ENCODE results near the gene TANGO6.
A peak's percentile ranks its signal among the peaks of the same experiment; 100 is the strongest.

Gene TANGO6

GRCh38 chr16:68900009-68900408 lies 56.7 kb downstream of the TANGO6 start:
- Histone ChIP-seq H2AFZ (no peak overlapping the region), H3K4me2 (ENCODE audit: low read length) (no peak overlapping the region), H3K9ac (no peak overlapping the region), H3K27me3 (ENCODE audit: control insufficient read depth, insufficient read depth, low read length) (no peaks in the 10 kb centered on the region), H3K36me3 (ENCODE audit: control insufficient read depth, insufficient read depth, low read length) (no peaks in the 10 kb centered on the region), H3K79me2 (no peaks in the 10 kb centered on the region), H3K4me3 (ENCODE audit: low read depth, low read length) (no peak overlapping the region), H3K4me1 (peaks cover 9% of the 10 kb centered on the region), H3K9me3 (ENCODE audit: control insufficient read depth, low read length) (no peaks in the 10 kb centered on the region), H3K27ac (no peak overlapping the region)
- no peak for TF ChIP-seq CTCF (IDR thresholded peaks at IDR 0.05)

DNA sequence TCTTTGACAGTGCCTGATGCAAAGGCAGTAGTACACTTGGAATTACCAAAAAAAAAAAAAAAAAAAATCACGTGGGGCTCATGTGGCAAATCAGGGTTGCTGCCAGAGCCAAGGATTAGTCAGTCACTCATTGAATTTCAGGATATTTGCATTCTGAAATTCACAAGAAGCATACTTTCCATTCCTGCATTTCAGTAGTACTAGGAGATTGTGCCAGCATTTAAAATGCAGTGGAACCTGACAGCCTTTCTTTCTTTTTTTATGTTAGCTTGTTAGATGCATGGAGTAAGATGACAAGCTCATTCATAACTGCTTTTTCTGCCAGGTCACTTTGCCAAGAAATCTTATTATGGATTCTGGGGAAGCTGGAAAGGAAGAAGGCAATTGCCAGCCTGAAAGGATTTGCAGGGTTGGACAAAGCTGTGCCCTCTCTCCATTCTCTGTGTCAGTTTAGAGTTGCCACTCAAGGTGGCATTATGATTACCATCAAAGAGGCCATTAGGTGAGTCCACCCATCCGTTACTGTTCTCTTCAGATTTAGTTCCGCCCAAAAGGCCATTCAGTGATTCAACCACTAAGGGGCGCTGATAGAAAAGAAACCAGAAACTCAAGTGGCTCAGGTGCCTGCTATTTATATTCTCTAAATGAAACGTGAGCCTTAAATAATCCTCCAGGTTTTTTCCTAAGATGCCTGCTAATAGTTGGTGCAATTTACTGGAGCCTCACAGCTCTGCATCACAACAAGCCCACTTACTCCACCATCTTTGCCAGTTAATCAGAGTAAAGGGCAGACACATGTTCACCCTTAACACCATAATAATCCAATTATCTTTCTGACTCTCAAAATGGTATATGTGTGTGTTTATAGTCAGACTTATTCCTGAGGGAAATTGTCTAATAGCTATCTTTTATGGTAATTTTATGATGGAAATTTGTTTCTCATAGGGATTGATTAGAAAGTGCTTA lies 59.0 kb downstream of the TANGO6 start:
- TF ChIP-seq CTCF (IDR thresholded peaks at IDR 0.05), result peak; percentile 67
- no peak overlapping the region for H3K4me3 ChIP-seq (ENCODE audit: low read depth, low read length)
- no peaks in the 10 kb centered on the region for H3K79me2 ChIP-seq
- H3K9me3 ChIP-seq (ENCODE audit: control insufficient read depth, low read length), result no peaks in the 10 kb centered on the region
- no peaks in the 10 kb centered on the region for H3K36me3 ChIP-seq (ENCODE audit: control insufficient read depth, insufficient read depth, low read length)
- peaks cover 9% of the 10 kb centered on the region for H3K4me1 ChIP-seq
- no peak overlapping the region for H3K27ac ChIP-seq
- no peak overlapping the region for H3K9ac ChIP-seq
- H3K27me3 ChIP-seq (ENCODE audit: control insufficient read depth, insufficient read depth, low read length), result no peaks in the 10 kb centered on the region
- H3K4me2 ChIP-seq (ENCODE audit: low read length), result no peak overlapping the region
- no peak overlapping the region for H2AFZ ChIP-seq

GRCh38 chr16:68902969-68903345 lies 59.6 kb downstream of the TANGO6 start:
- H3K4me3 ChIP-seq (ENCODE audit: low read depth, low read length), result no peak overlapping the region
- no peaks in the 10 kb centered on the region for H3K27me3 ChIP-seq (ENCODE audit: control insufficient read depth, insufficient read depth, low read length)
- H3K27ac ChIP-seq, result no peak overlapping the region
- H2AFZ ChIP-seq, result no peak overlapping the region
- no peaks in the 10 kb centered on the region for H3K79me2 ChIP-seq
- no peaks in the 10 kb centered on the region for H3K9me3 ChIP-seq (ENCODE audit: control insufficient read depth, low read length)
- H3K9ac ChIP-seq, result no peak overlapping the region
- TF ChIP-seq CTCF (IDR thresholded peaks at IDR 0.05), result no peak
- no peaks in the 10 kb centered on the region for H3K36me3 ChIP-seq (ENCODE audit: control insufficient read depth, insufficient read depth, low read length)
- peaks cover 9% of the 10 kb centered on the region for H3K4me1 ChIP-seq
- H3K4me2 ChIP-seq (ENCODE audit: low read length), result no peak overlapping the region

- Histone ChIP-seq H3K27me3 (ENCODE audit: control insufficient read depth, insufficient read depth, low read length) (no peaks in the 10 kb centered on the region), H3K4me1 (peaks cover 7% of the 10 kb centered on the region), H3K4me3 (ENCODE audit: low read depth, low read length) (no peak overlapping the region), H3K9me3 (ENCODE audit: control insufficient read depth, low read length) (no peaks in the 10 kb centered on the region), H3K27ac (no peak overlapping the region), H3K4me2 (ENCODE audit: low read length) (no peak overlapping the region), H3K9ac (no peak overlapping the region), H3K79me2 (no peaks in the 10 kb centered on the region), H3K36me3 (ENCODE audit: control insufficient read depth, insufficient read depth, low read length) (no peaks in the 10 kb centered on the region), H2AFZ (no peak overlapping the region)
- no peak for TF ChIP-seq CTCF (IDR thresholded peaks at IDR 0.05)
Measured at GRCh38 chr16:68907297-68907696, 64.0 kb downstream of the TANGO6 start.

- no peak overlapping the region for H3K27ac ChIP-seq
- TF ChIP-seq CTCF (IDR thresholded peaks at IDR 0.05), result no peak
- no peaks in the 10 kb centered on the region for H3K27me3 ChIP-seq (ENCODE audit: control insufficient read depth, insufficient read depth, low read length)
- no peaks in the 10 kb centered on the region for H3K36me3 ChIP-seq (ENCODE audit: control insufficient read depth, insufficient read depth, low read length)
- no peak overlapping the region for H2AFZ ChIP-seq
- no peaks in the 10 kb centered on the region for H3K79me2 ChIP-seq
- no peak overlapping the region for H3K4me3 ChIP-seq (ENCODE audit: low read depth, low read length)
- no peak overlapping the region for H3K4me2 ChIP-seq (ENCODE audit: low read length)
- peaks cover 3% of the 10 kb centered on the region for H3K4me1 ChIP-seq
- no peaks in the 10 kb centered on the region for H3K9me3 ChIP-seq (ENCODE audit: control insufficient read depth, low read length)
- H3K9ac ChIP-seq, result no peak overlapping the region
Measured at GRCh38 chr16:68907781-68908181, 64.5 kb downstream of the TANGO6 start.
